NCI-H2107 (cell line): ENCODE measurements around the gene SLC44A2.
"Not testable (repeated sequence)": the region's sequence is repeated elsewhere in the genome, so short reads cannot be mapped to it uniquely, and the experiment has no call there.

ENCODE experiments used
- DNase-seq: peaks from one replicate; lab custom pipeline; 2025; lab: John Stamatoyannopoulos, UW

The SLC44A2 gene

DNA sequence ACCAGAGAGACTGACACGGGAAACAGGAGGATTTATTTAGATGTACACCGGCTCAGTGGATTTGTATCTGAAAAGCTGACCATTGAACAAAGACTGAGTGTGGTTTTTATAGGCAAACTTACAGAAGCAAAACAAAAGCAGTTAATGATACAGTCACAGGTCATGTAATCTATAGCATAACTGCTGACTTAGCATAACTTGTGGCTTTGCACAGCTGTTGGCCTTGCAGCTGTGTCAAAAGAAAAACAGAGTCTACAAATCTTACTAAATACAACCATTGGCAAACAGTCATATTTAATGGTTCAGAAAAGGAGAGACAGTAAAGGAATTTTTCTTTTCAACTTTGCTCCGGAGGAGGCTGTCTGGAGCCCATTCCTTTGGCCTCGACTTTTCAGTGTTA, 26.5 kb downstream of the SLC44A2 start:
- DNase-seq, result no peak

DNA sequence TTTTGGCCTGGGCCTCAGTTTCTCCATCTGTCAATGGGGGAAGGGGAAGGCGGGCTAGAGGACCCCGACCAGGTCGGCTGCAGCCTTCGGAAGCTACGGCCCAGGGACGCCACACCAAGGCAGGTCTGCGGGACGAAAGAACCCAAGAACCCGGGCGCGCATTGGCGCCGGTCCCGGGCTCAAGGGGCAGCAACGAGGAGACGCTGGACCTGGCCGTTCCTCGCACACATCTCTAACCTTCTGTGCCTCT, 28.1 kb downstream of the SLC44A2 start:
- DNase-seq, result no peak

DNA sequence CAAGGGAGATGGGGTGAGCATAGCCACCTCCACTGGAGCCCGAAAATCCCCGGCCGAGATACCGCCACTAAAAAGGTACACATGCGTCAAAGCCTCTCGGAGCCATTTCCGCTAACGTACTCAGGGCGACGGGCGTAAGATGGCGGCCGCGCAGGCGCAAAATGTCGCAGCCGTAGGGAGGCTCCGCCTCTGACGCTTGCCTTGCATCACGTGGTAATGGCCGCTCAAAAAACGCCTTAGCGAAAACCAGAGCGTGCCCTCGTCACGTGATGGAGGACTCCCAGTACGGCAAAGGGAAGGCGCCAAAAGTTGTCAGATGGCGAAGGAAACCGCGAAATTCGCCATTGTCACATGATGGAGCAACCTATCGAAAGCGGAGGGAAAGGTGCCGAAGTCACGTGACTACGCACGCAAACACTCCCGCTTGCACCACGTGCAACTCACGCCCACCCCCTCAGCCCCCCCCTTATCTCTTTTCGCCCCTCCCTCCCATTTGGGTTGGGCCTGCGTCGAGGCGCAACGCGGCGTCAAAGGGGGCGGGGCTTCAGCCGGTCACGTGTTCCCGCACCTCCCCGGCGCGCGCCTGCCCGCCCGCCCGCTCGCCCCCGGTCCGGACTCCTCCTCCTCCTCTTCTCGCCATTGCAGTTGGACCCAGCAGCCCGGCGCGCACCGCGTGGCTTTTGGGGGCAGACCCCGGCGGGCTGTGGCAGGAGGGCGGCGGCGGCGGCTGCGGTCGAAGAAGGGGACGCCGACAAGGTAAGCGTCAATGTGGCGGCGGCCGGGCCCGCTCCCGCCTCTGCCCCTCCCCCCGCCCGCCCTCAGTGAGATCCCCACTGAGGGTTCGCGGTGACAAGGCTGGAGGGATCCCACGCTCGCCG, 28.6 kb downstream of the SLC44A2 start, which contains the start of gene ILF3:
ILF3 (plus strand) TSS at position 615 of the 878 bp plus-strand sequence. CDS start 16,260 bp downstream, outside the sequence.
- DNase-seq, result peak; percentile 99

DNA sequence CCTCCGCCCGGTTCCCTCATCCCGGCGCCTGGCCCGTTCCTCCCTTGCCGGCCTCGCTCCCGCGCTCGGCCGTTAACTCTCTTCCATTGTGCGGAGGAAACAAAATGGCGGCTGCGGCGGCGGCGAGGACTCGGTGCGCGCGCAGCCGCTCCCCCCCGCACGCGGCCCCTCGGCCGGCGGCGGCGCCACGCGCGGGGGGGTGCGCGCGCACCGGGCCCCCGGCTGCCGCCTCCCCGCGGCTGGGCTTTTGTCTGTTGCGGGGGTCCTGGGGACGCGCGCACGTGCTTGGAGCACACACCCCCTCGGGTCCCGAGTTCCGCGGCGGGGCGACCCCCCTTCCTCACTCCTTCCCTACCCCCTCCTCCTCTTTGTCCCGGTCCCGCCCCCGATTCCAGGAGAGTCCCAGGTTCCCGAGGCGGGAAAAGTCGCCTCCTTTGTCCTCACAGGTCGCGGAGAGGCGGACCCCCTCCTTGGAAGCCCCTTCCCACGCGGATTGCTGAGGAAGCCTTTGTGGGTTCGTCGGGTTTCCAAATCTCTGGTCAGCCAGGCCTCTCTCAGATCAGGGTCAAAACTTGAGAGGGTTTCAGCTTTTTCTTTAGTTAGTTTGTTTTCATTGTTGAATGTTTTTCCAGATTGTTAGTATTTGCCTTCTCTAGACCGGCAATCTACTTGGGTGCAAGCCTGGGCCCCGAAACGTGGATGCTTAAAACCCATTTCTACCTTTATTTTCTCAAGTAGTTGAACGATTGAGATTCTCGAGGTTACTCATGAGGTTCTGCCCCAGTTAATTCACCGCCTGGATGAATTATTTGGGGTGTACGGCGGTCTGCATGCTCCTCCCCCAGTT, 29.5 kb downstream of the SLC44A2 start:
- peak; percentile 34 for DNase-seq

DNA sequence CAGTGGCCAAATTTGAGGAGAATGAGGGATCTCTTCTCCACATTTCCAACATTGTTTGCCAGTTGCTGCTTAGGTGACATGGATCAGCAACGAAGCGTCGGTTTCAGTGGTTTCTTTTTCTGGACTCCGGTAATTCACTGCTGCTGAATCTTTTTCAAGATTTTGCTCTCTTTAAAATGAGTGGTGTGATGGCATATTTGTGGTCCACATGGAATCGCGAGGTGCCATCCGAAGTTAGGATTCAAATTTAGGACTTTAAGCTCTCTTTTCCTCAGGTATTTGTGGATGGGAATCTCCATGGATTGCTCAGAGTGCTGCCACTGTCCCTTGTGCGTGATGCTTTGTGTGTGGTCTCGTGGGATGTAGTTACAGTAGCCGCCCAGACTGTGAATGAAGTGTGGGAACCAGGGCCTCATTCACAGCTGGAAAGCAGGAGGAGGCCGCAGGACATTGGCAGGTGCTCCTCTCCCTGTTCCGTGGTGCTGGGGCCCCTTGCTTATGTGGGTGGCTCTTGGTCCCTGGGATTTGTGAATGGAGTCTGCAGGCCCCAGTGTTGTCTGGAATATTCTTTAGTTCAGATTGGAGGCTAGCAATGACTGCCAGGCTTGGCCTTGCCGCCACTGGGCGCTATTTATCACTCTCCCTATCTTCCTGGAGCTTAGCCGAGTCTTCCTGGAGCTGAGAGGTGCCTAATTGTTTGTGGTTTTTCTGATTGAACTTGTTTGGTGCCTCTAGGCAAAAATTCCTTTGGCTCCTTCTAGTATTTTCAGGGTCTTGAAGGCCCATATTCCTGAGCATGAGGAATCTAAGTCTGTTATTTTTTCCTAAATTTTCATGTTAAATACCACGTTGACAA, 30.3 kb downstream of the SLC44A2 start:
- no peak for DNase-seq

DNA sequence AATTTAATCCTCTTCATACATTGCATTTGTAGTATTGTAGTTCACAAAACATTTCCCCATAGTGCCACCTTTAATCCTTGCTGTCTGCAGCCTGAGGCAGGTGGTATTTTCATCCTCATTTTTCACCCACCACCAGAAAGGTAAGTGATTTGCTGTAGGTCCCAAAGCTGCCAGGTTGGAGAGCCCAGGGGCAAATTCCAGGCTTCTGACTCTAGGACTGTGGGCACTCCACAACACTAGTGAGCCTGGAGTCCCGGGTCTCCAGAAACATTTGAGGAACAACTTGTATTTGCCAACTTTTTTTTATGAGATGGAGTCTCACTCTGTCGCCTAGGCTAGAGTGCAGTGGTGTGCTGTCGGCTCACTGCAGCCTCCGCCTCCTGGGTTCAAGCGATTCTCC, 35.0 kb downstream of the SLC44A2 start:
- DNase-seq, result no peak

DNA sequence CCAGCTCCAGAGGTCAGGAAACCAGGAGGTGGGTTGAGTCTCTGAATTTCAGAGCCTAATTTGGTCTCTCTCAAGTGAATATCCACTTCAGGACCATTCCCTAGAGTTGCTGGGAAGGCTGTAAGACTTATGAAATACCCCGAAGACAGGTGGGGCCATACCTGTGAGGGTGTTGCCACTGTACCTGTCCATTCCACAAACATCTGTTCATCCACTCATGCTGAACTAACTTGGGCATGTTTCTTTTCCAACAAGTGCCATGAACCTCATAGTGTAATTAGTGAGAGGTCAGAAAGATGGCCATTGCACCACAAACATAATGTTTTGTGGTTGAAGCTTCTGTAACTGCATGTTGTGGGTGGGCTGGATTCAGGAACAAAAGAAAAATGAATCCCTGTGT, 36.6 kb downstream of the SLC44A2 start:
- DNase-seq, result no peak

DNA sequence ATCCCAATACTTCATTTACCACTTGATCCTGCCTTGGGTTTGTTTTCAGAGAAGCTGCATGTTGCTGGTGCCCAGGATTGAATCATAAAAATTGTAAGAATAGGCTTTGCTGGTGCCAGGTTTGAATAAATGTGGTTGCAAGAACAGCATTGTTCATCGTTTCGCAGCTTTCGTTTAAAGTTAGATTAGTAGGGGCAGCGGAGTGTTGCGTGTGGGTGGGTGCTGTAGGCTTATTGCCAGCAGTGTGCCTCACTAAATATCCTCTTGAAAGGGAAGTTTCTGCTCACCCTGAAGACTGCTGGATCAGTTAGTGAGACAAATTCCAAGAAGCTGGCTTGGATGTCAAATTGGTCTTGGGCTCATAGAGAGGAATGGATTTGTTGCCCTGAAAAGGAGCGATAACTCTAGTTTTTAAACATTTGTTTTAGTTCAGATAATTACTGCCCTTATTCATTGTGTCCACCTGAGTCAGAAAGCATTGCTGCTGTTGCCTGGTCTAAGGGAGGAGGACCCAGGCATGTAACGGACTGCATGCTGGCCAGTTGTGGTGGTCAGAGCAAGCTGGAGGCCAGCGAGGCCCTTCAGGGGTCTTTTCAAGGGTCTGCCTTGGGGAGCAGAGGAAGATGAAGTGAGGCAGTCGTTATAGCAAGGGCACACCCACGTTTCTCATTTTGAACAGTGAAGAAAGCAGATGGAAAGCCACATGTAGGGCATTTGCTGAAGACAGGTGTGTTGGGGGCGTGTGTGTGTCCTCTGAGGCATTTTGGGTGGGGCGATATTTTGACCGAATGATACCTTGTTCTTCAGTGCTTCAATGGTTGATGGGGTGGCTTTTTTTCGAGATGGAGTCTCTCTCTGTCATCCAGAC, 37.3 kb downstream of the SLC44A2 start:
- DNase-seq, result no peak

DNA sequence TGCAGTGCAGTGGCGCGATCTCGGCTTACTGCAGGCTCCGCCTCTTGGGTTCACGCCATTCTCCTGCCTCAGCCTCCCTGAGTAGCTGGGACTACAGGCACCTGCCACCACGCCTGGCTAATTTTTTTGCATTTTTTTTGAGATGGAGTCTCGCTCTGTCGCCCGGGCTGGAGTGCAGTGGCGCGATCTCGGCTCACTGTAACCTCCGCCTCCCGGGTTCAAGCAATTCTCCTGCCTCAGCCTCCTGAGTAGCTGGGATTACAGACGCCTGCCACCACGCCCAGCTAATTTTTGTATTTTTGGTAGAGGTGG, 37.9 kb downstream of the SLC44A2 start:
- DNase-seq, result not testable (repeated sequence)

DNA sequence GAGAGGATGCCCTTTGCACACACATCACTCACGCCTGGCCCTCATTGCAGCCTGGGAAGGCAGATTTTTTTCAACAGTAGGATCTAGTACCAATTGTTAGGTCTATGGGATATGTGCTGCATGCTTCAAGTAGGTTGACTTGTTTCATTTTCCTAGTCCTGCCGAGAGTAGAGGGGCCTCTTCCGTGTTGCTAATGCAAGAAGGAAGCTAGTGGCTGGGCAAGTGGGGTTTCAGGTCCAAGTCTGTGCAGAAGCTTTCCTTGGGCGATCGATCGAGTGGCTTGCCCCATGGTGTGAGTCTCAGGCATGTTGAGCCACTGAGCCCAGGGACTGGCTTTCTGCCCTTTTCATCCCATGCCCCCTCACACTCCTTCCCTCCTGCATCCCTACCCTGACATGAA, 42.5 kb downstream of the SLC44A2 start:
- no peak for DNase-seq

DNA sequence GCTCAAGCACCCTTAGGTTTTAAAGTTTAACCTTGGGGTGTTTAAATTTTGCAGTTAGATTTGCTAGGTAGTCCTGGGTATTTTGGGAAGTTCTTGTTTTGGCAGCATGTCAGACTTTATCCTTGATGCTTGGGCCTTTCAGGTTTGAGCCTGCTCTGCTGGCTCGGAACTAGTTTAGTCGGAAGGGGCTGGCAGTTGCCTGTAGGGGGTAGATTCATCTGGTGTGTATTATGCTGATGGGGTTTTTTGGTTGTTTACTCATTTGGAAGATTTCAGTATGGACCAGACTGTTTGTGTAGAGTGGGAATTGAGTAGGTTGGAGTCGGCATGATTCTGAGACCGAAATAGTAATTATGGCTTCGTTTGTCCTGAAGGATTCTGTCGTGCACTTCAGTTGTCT, 43.9 kb downstream of the SLC44A2 start:
- no peak for DNase-seq

DNA sequence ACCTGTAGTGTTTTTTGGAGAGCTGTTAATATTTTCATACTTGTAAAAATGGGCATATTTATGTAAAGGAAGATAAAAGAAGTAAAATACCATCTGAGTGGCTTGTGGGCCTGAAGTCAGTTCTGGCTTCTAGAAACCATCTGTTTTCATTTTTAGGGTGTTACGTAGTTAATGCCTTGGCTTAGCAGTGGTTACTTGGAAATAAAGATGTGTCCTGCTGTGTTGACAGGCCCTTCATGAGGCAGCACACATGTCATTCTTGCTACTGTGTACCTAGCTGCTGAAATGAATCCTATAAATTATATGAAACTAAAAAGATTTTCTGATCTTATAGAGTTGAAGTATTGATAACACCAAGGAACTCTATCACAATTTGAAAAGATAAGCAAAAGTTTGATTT, 44.8 kb downstream of the SLC44A2 start:
- no peak for DNase-seq

DNA sequence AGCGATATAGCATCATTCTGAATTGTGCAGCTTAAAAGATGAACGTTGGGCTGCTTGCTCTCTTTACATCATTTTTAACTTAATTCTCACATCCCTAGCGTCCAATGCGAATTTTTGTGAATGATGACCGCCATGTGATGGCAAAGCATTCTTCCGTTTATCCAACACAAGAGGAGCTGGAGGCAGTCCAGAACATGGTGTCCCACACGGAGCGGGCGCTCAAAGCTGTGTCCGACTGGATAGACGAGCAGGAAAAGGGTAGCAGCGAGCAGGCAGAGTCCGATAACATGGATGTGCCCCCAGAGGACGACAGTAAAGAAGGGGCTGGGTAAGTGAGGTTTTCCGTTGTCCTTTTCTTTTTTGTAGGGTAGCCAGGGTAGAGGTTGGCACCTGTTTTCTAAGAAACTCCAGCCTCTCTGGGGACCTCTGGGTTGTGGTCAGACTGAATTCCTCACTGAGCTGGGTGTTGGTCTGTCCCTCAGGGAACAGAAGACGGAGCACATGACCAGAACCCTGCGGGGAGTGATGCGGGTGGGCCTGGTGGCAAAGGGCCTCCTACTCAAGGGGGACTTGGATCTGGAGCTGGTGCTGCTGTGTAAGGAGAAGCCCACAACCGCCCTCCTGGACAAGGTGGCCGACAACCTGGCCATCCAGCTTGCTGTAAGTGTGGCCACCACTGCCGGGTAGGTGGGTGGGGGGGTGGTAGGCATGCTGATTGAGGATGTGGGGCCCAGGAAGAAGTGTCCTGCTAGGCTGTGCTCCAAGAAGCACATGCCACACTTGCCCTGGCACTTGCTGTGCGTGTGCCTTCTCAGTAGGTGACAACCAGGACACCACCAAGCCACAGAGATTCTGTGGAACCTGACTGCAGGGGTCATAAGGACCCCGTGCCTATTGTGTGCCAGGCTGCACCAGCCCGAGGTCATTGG, 45.8 kb downstream of the SLC44A2 start:
- DNase-seq, result no peak

DNA sequence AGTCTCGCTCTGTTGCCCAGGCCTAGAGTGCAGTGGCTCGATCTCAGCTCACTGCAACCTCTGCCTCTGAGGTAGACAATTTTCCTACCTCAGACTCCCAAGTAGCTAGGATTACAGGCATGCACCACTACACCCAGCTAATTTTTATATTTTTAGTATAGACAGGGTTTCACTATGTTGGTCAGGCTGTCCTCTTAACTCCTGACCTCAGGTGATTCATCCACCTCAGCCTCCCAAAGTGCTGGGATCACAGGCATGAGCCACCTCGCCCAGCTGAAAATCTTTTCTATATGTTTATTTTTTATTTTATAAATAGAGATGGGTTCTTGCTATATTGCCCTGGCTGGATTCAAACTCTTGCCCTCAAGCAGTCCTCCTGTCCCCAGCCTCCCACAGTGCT, 46.6 kb downstream of the SLC44A2 start:
- DNase-seq, result not testable (repeated sequence)

DNA sequence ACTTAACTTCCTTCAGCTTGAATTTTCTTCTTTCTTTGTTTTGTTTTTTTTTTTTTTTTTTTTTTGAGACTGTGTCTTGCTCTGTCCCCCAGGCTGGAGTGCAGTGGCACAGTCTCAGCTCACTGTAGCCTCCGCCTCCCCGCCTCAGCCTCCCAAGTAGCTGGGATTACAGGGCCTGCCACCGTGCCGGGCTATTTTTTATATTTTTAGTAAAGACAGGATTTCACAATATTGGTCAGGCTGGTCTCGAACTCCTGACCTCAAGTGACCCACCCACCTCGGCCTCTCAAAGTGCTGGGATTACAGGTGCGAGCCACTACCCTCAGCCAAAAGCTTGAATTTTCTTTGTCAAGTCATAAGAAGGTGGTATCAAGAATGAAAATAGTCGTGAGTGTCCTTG, 49.9 kb downstream of the SLC44A2 start:
- DNase-seq, result not testable (repeated sequence)

DNA sequence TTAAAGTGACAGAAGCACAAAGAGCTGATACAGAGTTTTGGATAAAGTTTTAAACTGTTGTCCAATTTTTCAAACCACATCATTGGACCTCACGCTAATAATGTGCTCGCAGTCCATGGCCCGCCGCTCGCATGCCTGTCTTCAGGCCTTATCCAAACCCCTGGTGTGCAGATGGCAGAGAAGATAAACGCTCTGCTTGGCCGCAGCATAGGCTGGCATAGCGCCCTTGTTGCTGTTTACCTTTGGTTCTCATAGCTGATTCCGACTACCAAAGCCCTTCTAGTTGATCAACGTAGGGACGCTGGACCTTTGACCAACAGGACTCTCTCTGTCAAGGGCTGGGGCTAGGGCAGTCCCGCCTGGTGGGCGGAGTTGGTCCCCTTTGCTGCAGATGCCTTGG, 52.4 kb downstream of the SLC44A2 start:
- no peak for DNase-seq

DNA sequence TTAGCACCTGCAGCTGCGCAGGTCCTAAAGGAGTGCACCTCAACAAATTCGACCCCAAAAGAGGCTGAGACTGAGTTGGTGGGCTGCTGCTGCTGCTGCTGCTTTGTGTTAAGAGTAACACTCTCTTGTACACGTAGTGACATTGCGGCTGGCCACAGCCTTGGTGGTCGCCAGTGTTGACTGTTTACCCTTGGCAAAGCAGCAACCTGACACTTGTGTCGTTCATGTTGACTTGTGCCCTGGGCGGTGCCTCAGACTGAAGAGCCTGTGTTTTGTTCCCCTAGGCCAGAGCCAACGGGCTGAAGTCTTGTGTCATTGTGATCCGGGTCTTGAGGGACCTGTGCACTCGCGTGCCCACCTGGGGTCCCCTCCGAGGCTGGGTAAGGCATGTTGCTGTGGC, 53.5 kb downstream of the SLC44A2 start:
- no peak for DNase-seq

DNA sequence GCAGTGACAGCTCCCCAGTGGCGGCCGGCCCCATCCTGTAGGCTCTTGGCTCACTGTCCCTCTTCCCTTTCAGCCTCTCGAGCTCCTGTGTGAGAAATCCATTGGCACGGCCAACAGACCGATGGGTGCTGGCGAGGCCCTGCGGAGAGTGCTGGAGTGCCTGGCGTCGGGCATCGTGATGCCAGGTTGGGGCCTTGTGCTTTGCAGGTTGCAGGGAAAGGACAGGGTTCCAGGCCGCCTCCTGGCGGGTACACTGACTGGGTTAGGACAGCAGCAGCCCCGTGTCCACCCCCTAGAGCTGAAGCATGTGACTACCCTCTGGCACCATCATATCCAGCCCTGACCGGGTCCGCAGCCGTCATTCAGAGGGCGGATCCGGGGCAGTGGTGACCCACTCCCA, 54.4 kb downstream of the SLC44A2 start:
- DNase-seq, result no peak

DNA sequence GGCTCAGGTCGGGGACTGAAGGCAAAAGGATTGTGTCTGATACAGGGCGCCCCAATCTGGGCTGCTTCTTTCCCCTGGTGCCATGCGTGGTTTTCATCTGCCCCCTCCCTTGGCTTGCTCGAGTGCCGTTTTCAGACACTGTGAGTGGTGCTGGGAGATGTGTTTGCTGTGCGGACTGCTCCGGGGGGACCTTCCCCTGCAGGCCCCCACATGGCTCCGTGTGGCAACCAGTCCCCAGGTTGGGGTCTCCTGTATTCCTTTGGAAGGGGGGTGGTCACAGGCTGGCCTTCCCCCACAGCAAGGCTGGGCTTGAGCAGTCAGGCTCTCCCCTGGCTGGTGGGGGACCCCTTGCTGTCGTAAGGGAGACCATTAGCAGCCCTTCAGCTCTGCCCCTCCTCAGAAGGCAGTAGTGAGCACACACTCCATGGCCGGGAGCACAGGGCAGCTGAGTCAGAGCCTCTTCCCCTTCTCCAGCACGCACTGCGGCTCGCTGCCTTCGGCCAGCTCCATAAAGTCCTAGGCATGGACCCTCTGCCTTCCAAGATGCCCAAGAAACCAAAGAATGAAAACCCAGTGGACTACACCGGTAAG, 55.3 kb downstream of the SLC44A2 start:
- DNase-seq, result no peak

DNA sequence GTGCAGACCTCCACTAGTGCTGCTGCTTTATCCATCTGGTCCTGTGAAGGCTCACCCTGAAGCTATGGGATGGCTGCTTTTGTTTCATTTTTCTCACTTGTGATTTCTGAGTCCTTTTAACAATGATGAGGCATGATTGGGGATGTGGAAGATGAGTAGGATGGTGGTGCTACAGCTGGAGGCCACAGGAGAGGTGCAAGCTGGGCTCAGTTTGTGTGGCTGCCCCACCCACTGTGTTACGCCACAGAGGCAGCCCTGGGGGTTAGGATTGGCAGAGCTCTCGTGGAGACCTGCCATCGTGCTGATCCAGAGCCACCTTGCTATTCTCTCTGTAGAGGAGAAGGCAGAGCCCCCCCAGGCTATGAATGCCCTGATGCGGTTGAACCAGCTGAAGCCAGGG, 56.3 kb downstream of the SLC44A2 start:
- DNase-seq, result no peak
